Activated T-helper 2 cell treated with anti-CD3 and anti-CD28 coated beads, Interferon-gamma antibody, Interleukin-2, Interleukin-4, amounts not matched to agents 10 μg/mL and 5 μg/mL and 100 μg/mL, durations not matched to agents 14 hours and 24 hours and 36 hours (primary cell): Measurements from ENCODE around the gene CRABP1. TPM values are rescaled to one million over a fixed set of nuclear protein-coding genes. Genes with fewer than 3 reads are reported as not detected.
"Not testable (repeated sequence)": the region's sequence is repeated elsewhere in the genome, so short reads cannot be mapped to it uniquely, and the experiment has no call there.

Experiments used
- DNase-seq: peaks from one replicate; pipeline ENCODE4 v3.0.0; 2021; ENCODE audit warnings: low spot score
- H3K27ac Mint-ChIP-seq: one replicate; pipeline ENCODE4 v1.8.0; 2021; ENCODE audit warnings: mixed read lengths
- H3K27me3 Mint-ChIP-seq: one replicate; pipeline ENCODE4 v1.8.0; 2021; ENCODE audit warnings: low read depth, mixed read lengths
- H3K36me3 Mint-ChIP-seq: one replicate; pipeline ENCODE4 v1.8.0; 2021; ENCODE audit warnings: low read depth, mixed read lengths
- H3K4me1 Mint-ChIP-seq: one replicate; pipeline ENCODE4 v1.8.0; 2021; ENCODE audit warnings: low read depth, mixed read lengths
- H3K4me3 Mint-ChIP-seq: one replicate; pipeline ENCODE4 v1.8.0; 2021; ENCODE audit warnings: low read depth, mild to moderate bottlenecking, moderate library complexity, mixed read lengths
- H3K9me3 Mint-ChIP-seq: one replicate; pipeline ENCODE4 v1.8.0; 2021; ENCODE audit warnings: mixed read lengths
- intact Hi-C: fragments of 100-400 bp; cut with micrococcal nuclease; formaldehyde crosslinking; loops from one replicate; pipeline ENCODE4 v1.15.1; 2023
- total RNA-seq: library from RNA; stranded (reverse); gene quantifications from 2 replicates; pipeline ENCODE4 v1.2.3, GENCODE V29; 2022

Gene CRABP1
- total RNA-seq, 1 donor from 2014 or later, result 0.57 TPM

DNA sequence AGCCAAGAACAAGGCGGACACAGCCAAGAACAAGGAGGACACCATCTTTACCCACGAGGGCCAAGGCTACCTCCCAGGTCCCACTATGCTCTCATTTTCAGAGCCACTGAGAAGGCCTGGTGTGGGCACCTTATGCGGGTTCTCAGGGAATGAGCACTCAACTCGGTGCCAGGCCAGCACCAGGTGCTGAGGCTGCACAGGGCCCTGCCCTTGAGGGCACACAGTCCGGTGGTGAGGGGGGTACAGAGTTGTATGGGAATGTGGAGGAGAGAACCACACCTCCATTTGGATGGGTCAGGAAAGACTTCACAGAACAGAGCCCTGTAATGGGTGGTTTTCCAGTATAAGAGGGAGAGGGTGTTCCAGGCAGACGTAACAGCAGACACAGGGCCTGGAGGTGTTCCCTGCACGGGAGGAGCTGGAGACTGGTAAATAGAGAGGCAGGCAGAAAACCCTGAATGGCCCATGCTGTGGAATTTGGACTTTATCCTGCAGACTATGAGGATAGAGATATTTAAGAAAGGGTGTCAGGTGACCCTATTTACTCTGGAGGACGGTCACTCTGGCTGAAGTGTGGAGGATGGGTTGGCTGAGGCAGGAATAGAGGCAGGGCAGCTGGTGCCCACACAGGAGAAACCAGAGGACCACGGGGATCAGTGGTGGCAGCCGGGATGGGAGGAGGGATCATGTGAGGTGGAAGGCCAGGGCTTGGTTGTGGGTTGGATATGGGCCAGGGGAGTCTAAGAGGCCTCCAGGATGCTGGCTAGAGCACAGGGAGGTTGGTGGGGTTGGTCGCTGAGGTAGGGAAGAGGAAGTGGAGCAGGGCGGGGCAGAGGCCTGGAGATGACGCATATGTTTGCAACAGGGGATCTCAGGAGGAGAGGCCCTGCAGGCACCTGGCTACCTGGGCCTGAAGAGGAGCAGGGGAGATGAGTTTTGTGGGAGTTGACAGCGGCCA, 34.6 kb downstream of the CRABP1 start:
- Mint-ChIP-seq H3K4me3 (no peak overlapping the region), H3K4me1 (peaks cover 5% of the 10 kb centered on the region), H3K36me3 (no peaks in the 10 kb centered on the region), H3K27me3 (peaks cover 16% of the 10 kb centered on the region), H3K9me3 (no peaks in the 10 kb centered on the region), H3K27ac (no peak overlapping the region)
- no peak for DNase-seq
- intact Hi-C loops, result no loop called here

DNA sequence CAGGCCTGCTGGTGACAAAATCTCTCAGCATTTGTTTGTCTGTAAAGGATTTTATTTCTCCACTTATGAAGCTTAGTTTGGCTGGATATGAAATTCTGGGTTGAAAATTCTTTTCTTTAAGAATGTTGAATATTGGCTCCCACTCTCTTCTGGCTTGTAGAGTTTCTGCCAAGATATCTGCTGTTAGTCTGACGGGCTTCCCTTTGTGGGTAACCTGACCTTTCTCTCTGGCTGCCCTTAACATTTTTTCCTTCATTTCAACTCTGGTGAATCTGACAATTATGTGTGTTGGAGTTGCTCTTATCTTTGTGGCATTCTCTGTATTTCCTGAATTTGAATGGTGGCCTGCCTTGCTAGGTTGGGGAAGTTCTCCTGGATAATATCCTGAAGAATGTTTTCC, 40.0 kb downstream of the CRABP1 start:
- H3K27ac Mint-ChIP-seq, H3K4me3 Mint-ChIP-seq, H3K9me3 Mint-ChIP-seq, DNase-seq, H3K4me1 Mint-ChIP-seq, intact Hi-C loops, H3K36me3 Mint-ChIP-seq: not testable (repeated sequence)
- H3K27me3 Mint-ChIP-seq, result peaks cover 32% of the 10 kb centered on the region

DNA sequence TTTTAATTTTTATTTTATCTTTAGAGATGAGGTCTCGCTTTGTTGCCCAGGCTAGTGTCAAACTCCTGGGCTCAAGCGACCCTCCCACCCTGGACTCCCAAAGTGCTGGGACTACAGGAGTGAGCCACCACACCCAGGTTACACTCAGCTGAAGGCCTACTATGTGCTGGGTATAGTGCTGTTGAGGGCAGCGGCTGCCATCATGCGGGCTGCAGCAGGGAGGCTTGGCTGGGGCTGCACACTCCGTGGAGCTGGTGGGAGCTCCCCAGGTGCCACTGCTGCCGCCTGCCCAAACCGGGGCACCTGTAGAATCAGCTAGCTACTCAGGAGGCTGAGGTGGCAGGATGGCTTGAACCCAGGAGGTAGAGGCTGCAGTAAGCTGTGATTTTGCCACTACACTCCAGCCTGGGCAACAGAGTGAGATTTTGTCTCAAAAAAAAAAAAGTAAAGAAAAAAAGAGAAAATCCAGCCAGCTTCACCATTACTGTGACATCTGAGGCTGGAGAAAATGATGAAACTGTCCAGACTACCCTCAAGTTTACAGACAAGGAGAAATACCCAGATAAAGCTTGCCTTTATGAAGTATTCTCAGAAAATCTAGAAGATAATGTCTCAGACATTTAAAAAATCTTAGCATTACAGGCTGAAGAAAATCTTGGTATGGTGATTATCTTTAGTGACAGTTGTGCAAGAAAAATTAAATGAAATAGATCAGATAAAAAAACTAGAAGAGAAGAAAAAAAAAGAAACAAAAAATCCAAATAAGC, 42.1 kb downstream of the CRABP1 start:
- no peak for DNase-seq
- H3K27me3 Mint-ChIP-seq, result peaks cover 40% of the 10 kb centered on the region
- intact Hi-C loops, result no loop called here
- no peaks in the 10 kb centered on the region for H3K4me1 Mint-ChIP-seq
- no peaks in the 10 kb centered on the region for H3K9me3 Mint-ChIP-seq
- no peak overlapping the region for H3K27ac Mint-ChIP-seq
- no peaks in the 10 kb centered on the region for H3K36me3 Mint-ChIP-seq
- H3K4me3 Mint-ChIP-seq, result no peak overlapping the region

DNA sequence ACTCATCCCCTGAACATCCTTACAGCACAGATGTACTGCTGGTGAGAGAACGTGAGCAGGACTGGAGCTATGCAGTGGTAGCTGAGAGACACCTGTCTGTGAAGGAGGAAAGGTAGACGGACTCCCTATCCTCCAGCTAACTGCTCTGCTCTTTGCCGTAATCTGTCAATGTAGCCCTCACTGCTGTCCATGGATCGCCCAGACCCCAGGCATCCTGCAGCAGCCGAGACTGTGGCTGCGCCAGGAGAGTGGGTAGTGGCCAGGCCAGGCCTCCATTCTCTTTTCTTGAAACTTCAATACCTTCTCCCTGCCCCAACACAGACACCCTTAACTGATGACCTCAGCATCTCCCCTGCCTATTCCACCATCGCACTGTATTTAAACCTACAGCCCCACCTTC, 44.5 kb downstream of the CRABP1 start:
- H3K4me3 Mint-ChIP-seq, result no peak overlapping the region
- DNase-seq, result no peak
- no peak overlapping the region for H3K27ac Mint-ChIP-seq
- no peaks in the 10 kb centered on the region for H3K36me3 Mint-ChIP-seq
- H3K4me1 Mint-ChIP-seq, result no peaks in the 10 kb centered on the region
- no peaks in the 10 kb centered on the region for H3K9me3 Mint-ChIP-seq
- H3K27me3 Mint-ChIP-seq, result peaks cover 26% of the 10 kb centered on the region
- intact Hi-C loops, result no loop called here

DNA sequence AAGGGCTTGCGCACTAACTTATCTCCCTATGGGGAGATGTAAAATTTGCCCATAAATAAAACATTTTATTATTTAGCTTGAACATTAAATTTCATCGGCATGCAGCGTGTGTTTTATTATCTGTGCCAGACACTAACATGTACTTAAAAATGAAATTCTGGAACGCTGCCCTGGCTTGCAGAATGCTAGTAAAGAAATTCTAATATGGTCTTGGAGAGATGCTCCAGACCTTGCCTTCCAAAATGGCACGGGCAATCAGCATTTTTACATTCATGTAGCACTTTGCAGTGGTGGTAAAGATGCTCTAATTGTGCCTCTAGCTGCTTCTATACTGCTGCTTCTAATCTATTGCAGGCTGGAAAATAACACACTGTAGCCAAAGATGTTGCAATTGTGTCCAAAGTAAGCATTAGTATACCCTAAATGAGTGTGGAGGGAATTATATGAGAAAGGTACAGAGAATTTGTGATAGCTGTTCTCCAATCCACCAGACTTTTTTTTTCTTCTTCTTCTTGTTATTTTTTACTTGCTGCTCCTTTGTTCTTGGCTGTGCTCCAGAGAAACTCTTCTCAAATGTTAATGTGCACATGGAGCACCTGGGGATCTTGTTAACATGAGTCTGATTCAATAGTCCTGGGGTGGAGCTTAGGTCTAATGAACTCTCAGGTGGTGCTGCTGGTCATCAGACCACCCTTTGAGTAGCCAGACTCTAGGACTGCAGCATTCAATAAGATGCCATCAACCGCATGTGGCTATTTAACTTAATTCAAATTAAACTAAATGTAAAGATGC, 47.3 kb downstream of the CRABP1 start:
- Mint-ChIP-seq H3K4me3 (no peak overlapping the region), H3K4me1 (no peaks in the 10 kb centered on the region), H3K27me3 (peaks cover 24% of the 10 kb centered on the region), H3K9me3 (no peaks in the 10 kb centered on the region), H3K27ac (no peak overlapping the region), H3K36me3 (no peaks in the 10 kb centered on the region)
- DNase-seq, result no peak
- intact Hi-C loops, result no loop called here

DNA sequence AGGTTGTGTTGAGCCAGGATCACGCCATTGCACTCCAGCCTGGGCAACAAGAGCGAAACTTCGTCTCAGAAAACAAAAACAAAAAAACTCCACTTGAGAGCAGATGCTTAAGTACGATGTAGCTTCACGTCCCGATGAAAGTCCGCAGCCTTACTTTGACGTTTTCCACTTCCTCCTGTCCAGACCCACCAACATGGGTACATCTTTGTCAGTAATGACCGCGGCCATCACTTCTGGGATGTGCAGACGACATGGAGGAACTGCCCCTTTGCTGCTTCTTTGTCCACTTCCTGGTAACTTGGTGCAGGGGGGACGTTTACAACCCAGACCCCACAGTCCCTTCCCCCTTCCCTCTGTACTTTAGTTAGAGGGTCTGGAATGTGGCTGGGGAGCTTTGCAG, 48.7 kb downstream of the CRABP1 start:
- H3K27ac Mint-ChIP-seq, result no peak overlapping the region
- no peak for DNase-seq
- H3K36me3 Mint-ChIP-seq, result no peaks in the 10 kb centered on the region
- peaks cover 20% of the 10 kb centered on the region for H3K27me3 Mint-ChIP-seq
- no peak overlapping the region for H3K4me3 Mint-ChIP-seq
- H3K4me1 Mint-ChIP-seq, result no peaks in the 10 kb centered on the region
- intact Hi-C loops, result no loop called here
- no peaks in the 10 kb centered on the region for H3K9me3 Mint-ChIP-seq

DNA sequence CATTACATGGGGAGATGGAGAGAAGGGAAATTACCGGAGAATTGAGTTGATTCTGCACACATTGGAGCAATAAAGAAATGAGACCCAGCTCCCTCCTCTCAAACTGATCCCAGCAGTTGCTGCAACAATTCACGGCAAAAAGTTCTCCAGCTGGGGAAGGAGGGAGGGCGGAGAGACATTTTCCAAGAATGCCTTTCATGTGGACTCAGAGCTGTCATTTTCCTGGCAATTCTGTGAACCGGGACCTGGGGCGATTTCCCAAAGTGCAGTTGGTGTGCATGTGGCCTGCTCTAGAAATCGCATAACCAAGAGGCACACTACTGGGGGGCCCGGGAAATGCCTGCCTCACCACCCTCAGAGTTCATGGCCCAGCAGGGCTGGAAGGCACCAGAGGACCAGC, 49.2 kb downstream of the CRABP1 start:
- intact Hi-C loops, result no loop called here
- H3K27ac Mint-ChIP-seq, result no peak overlapping the region
- no peaks in the 10 kb centered on the region for H3K4me1 Mint-ChIP-seq
- DNase-seq, result no peak
- no peak overlapping the region for H3K4me3 Mint-ChIP-seq
- H3K9me3 Mint-ChIP-seq, result no peaks in the 10 kb centered on the region
- peaks cover 18% of the 10 kb centered on the region for H3K27me3 Mint-ChIP-seq
- H3K36me3 Mint-ChIP-seq, result no peaks in the 10 kb centered on the region

DNA sequence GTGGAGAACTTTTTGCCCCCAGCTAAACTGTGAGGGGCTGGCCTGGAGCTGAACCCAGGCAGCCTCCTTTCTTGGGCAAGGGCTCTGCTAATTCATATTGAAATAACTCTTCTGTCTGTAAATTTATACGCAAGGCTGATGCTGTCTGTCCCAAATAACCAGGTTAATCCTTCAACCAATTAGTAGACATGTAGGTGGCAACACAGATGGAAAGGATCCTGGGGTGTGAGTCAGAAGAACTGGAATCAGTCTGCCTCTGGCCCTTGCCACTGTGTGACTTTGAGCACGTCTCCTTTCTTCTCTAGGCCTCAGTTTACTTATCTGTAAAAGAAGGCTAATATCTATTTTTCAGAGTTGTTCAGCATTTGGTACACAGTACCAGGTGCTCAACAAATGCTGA, 49.6 kb downstream of the CRABP1 start:
- Mint-ChIP-seq H3K4me3 (no peak overlapping the region), H3K4me1 (no peaks in the 10 kb centered on the region), H3K36me3 (no peaks in the 10 kb centered on the region), H3K27me3 (peaks cover 18% of the 10 kb centered on the region), H3K9me3 (no peaks in the 10 kb centered on the region), H3K27ac (no peak overlapping the region)
- DNase-seq, result no peak
- intact Hi-C loops, result no loop called here

DNA sequence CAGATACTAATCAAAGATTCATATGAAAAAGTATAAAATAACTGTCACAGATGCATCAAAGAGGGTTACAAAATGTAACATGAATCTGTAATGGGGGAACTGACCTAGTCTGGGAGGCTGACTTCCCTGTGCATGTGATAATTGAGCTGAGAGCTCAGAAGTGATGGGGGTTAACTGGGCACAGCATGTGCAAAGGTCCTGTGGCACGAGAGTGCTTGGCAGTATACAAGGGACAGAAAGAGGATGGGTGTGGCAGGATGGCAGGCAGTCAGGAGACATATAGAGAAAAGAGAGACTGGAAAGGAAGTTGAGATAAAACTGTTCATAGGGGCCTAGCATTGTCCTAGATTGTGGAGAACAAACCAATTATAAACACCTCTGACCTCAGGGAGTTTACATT, 50.1 kb downstream of the CRABP1 start:
- no peak for DNase-seq
- no peak overlapping the region for H3K4me3 Mint-ChIP-seq
- intact Hi-C loops, result no loop called here
- H3K36me3 Mint-ChIP-seq, result no peaks in the 10 kb centered on the region
- no peaks in the 10 kb centered on the region for H3K4me1 Mint-ChIP-seq
- H3K27me3 Mint-ChIP-seq, result peaks cover 14% of the 10 kb centered on the region
- no peaks in the 10 kb centered on the region for H3K9me3 Mint-ChIP-seq
- H3K27ac Mint-ChIP-seq, result no peak overlapping the region

DNA sequence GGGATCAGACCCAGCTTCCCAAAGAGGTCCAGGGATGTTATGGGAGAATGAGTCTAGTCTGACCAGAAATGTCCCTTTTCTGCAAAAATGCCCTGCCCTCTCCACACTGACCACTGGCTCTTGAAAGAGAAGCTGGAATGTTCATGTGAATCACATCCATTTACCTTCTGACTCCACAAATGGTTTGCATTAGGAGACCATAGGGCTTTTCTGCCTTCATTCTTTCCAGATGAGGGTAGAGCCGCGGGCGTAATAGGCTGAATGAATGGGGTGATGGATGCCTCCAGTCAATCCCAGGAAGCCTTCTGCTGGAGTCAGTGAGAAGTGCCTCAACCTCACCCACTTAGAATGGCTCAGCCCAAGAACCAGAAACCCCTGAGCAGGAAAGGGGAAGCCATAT, 50.7 kb downstream of the CRABP1 start:
- Mint-ChIP-seq H3K27ac (no peak overlapping the region), H3K4me1 (no peaks in the 10 kb centered on the region), H3K4me3 (no peak overlapping the region), H3K27me3 (peaks cover 14% of the 10 kb centered on the region), H3K36me3 (no peaks in the 10 kb centered on the region), H3K9me3 (no peaks in the 10 kb centered on the region)
- DNase-seq, result no peak
- intact Hi-C loops, result no loop called here

DNA sequence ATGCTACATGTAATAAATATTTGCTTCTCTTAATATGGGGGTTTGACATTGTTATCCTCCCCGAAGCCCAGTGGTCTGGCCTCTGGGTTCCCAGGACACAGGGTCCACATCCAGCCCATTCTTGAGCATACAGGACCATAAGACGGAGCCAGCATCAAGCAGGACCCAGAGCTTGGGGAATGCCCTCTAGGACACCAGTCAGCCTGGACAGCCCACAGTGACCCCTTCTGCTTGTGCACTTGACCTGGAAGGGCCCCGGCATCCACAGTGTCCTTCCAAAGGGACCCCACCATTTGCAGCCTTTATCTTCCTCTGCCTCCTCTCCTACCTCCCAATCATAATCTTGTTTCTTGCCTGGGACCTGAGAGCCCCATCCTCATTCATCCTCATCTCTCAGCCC, 51.6 kb downstream of the CRABP1 start:
- Mint-ChIP-seq H3K4me1 (no peaks in the 10 kb centered on the region), H3K36me3 (no peaks in the 10 kb centered on the region), H3K4me3 (no peak overlapping the region), H3K27ac (no peak overlapping the region), H3K9me3 (no peaks in the 10 kb centered on the region), H3K27me3 (peaks cover 10% of the 10 kb centered on the region)
- intact Hi-C loops, result no loop called here
- DNase-seq, result no peak

DNA sequence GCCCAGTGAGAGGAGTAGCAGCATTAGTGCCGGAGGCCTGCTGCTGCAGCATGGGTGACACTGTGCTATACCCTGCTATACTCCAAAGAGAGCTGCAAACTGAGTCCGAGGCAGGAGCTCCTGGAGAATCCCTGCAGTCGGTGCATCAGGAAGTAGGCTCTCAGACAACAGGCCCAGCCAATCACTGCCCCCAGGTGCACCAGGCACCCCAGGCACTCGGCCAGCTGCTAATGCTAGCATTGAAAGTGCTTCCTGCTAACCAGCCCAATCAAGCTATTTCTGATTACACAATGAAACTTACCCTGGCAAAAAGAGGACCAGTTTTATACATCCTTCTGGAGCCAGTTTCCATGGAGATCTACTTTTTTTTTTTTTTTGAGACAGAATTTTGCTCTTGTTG, 52.3 kb downstream of the CRABP1 start:
- Mint-ChIP-seq H3K9me3 (no peaks in the 10 kb centered on the region), H3K27ac (no peak overlapping the region), H3K36me3 (no peaks in the 10 kb centered on the region), H3K27me3 (peaks cover 7% of the 10 kb centered on the region), H3K4me1 (no peaks in the 10 kb centered on the region), H3K4me3 (no peak overlapping the region)
- intact Hi-C loops, result no loop called here
- DNase-seq, result no peak
